Occipital lobe (tissue), 2 donors: ENCODE measurements around the gene EXOC2. TPM values are rescaled to one million over a fixed set of nuclear protein-coding genes. Genes with fewer than 3 reads are reported as not detected.
A peak's percentile ranks its signal among the peaks of the same experiment; 100 is the strongest.

Source experiments
- DNase-seq: peaks from one replicate; lab custom pipeline; 2025; lab: John Stamatoyannopoulos, UW
- total RNA-seq: library from RNA; depleted of rRNA; stranded (reverse); fragments of >200 nt; gene quantifications from one replicate; pipeline ENCODE4 v1.2.3, GENCODE V29; 2014

EXOC2 gene
- total RNA-seq, 1 donor from 2014 or later = 63.8 TPM

- DNase-seq = no peak
Measured at GRCh38 chr6:498795-499231, 194.1 kb downstream of the EXOC2 start.

DNA sequence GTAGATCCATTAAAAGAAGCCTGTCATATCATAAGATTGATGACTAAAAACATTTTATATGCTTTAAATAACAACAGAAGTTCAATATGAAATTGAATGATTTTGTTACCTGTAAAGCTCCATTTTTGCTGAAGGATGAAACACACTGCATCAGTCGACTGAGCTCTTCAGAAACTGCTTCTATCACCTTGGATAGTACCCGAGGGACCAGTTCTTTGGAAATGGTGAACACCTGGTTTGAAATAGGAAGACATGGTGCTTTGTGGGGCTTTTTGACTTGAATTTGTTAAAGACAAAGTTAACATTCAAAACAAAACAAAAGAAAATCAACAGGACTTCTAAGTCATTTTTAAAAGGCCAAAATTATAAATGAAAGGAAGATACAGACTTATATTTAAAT is 195.7 kb downstream of the EXOC2 start:
- DNase-seq = no peak

DNA sequence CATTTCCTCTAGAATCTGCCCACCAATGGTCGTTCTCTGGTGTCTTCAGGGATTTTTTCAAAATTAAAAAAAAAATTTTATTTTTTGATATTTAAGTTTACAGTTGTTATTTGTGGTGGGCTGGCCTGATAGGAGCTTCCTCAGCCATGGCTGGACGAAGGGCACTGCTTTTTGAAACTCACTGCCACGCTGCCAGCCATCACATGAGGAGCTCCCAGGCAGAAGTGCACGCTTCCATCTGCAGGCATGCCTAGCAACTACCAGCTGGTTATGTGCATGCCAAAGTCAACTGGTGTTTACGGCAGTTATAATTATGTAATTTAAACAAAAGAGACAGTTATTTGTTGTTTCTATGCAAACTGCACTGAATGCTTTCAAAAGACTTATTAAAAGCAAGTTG is 196.3 kb downstream of the EXOC2 start:
- no peak for DNase-seq

DNA sequence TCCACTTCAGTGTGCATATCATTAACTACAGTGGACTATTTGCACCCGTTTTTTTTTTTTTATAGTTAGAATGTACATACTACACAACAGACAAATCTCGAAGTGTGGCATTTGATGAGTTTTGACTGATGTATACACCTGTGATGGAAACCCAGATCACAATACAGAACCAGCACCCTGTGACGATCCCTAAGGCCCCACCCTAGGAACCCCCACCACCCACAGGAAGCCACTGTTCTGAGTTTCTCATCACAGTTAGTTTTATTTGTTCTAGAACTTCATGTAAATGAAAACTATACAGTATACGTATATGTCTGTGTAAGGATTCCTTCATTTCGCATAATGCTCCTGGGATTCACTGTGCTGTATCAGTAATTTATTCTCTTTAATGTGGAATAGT is 198.5 kb downstream of the EXOC2 start:
- DNase-seq = no peak

GRCh38 chr6:493840-494239 is 199.1 kb downstream of the EXOC2 start:
- no peak for DNase-seq

DNA sequence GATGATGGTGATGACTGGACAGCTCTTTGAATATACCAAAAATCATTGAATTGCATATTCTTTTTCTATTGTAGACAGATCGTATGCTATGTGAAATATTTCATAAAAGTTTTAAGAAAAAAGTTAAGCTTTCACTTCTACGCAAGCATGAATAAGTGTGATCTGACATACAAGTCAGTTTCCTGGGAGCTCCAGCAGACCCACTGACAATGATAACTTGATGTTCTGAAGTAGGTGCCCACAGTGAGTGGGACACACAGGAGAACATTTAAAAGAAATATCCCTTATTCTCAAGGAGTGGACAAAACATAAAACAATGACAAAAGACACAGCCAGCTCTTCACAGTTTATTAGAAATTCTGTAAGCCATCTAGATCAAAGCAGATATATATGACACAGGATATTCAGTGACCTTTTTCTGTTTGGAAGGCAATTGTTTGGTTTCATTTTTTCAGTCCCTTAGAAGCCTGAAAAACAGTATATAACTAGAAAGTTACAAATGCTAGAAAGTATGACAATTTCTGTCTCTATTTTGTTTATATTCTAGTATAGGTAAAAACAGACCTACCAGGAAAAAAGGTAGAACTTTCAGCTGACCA is 200.0 kb downstream of the EXOC2 start:
- DNase-seq = no peak

- DNase-seq = no peak
Measured at GRCh38 chr6:492178-492577, 200.8 kb downstream of the EXOC2 start.

- no peak for DNase-seq
Measured at GRCh38 chr6:491233-491632, 201.7 kb downstream of the EXOC2 start.

DNA sequence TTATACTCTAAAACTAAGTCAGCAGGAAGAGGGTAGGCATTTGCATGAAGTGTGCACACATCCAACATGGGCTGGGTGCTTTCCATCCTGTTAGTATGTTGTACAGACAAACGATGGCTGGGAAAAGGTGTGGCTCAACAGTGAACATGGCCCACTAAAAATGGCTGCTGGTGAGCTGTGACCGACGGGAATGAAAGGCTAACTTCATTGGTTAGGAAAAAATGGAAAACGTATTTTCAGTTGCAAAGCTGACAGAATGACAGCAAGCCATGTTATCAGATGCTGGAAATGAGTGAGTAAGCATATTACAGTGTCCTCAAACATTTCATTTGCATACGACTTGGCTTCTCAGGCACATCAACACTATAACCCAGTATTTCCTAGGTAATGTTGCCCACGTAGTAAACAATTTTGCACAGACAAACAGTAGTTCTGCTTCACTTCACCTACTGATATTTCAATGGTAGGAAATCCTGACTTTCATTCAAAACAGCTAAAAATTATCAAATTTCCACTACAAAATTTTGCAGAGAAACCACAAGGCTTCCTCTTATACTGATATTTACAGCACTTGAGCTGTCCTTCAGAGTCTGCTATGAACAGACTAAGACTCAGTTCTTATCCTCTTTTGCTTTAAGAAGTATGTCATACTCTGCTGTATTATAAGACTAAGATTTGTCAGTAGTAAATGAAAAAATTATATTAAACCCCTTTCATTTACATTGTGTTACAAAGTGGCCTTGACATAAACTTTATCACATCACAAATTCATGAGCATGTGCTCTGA is 202.5 kb downstream of the EXOC2 start:
- DNase-seq = no peak

DNA sequence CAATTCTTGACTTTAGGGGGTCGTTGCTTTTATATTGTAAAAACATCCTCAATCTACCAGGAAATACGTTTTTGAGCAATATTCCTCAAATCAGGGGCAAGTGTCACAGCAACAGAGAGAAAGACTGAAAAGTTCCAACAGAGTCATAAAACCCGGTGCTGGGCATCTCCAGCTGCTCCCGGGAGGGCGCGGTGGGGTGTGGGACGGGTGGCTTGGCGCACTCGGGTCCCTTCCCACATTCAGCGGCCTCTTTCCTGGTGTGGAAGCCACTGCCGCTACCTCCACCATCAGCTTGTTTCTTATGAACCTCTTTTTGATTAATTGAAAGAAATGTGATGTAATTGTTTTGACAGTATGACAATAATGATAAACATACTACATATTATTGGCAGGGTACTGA is 203.2 kb downstream of the EXOC2 start:
- DNase-seq = no peak

GRCh38 chr6:489001-489400 is 203.9 kb downstream of the EXOC2 start:
- no peak for DNase-seq

DNA sequence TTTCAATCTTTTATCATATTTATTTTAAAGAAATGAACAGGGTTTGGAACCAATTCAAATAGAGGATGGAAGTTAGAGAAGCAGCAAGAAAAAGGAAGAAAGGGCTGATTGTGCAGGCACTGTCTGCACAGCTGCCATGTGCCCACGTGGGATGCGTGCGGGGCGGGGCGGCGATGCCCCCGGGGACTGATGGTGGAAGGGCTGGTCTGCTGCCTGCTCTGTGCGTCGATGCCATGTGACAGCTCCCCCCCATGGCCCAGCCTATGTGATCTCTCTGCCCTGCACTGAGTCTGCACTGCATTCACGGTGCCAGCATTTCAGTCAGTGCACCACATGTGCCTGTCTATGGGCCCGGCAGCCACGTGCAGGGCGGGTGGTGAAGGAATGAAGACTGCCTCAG is 205.0 kb downstream of the EXOC2 start:
- peak; percentile 70 for DNase-seq

DNA sequence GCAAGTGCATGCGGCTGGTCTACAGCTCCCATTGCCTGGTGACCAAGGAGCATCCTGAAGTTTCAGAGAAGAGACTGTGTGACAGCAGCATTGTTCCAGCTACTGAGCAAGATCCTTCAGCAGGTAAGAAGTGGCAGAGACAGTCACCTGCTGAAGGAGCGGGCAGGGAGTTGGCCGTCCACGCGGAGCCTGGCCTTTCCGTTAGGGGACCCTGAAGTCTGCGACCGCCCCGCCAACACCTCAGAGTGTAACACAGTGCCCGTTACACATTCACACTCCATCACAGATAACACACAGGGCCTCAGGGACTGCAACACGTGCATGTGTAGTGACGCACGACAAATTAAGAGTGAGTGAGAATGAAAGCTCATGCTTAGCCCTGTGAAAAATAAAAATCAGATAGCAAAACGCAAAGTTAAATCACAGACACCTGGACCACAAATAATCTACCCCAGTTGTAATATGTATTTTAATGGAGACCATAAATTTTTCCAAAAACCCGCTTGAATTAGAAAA is 207.2 kb downstream of the EXOC2 start:
- DNase-seq = no peak

- no peak for DNase-seq
Measured at GRCh38 chr6:484746-485145, 208.2 kb downstream of the EXOC2 start.

- DNase-seq = no peak
Measured at GRCh38 chr6:484086-484745, 208.7 kb downstream of the EXOC2 start.

GRCh38 chr6:475314-475713 is 217.6 kb downstream of the EXOC2 start:
- no peak for DNase-seq

DNA sequence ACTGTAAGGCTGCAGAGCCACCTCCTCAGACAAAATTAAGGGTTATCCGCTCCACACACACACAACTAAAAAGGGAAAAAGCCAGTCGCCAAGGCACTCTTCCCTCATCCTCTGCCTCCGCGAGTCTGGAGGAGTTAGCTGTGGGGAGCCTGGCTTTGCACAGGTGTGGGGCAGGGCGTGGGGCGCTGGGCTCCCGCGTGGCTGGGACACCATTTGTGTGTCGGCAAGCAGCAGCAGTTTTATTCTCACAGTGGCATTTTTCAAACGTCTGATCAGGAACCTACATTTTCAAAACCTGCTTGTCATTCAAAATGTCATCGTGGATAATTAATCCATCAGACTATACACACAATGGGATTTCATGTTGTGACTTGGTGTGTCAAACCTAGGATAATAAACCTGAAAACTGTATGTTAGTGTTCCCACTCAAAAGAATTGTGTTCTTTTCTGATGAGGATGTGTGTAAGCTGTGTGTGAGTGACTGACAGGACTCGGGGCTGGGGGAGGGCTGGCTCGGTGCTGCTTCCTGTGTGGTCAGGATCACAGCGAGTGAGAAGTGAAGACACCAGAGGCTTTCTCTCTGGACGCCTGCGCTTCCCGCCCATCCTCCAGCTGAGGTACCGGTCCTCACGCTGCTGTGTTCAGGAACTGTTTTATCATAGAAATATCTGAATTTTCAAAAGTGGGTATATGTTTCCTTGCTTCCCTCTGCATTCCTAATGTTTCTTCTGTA is 218.3 kb downstream of the EXOC2 start:
- DNase-seq = no peak

GRCh38 chr6:473768-474452 is 219.0 kb downstream of the EXOC2 start:
- DNase-seq = no peak

DNA sequence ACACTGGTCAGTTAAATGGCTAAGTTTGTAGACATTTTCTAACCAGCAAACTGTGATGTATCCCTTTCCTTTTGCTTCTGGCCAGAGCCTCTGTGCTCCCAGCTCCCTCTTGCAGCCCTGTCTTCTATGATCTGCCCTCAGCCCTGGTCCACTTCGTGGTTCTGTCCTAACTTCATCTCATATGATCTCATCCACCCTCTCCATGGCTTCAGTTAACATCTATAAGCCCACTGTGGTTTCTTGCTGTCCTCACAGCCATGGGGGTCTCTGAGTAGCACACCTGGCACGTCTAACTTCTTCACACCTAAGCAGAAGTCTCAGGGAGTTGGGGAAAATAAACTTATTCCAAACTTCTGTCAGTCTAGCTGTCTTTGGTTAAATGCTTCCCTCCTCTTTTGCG is 219.6 kb downstream of the EXOC2 start:
- no peak for DNase-seq

DNA sequence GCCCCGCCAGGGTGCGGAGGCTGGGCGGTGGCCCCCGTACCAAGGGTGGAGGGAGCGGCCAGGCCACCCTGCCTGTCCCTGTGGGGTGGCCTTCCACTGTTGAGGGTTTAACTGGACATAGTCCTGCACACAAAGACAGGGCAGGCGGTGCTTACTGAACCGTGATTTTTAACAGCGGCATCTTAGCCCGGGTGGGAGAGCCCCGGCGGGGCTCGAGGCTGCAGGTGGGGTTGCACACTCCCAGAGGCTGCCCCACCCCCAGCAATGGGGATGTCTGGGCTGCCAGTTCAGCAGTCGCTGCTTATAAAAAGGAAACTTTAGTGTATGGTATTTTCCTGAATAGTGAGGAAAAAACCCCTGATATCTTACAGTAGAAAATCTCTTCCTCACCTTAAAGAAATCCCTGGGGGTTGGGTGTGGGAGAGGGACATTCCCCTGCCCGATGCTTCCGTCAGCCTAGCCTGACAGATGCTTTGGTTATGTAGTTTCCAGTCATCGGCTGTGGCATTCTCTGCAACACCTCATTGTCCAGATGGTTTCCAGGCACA is 222.0 kb downstream of the EXOC2 start:
- DNase-seq = no peak
